Measurements from ENCODE around the gene AJUBA.
"Not testable (repeated sequence)": the region's sequence is repeated elsewhere in the genome, so short reads cannot be mapped to it uniquely, and the experiment has no call there.

The AJUBA gene

DNA sequence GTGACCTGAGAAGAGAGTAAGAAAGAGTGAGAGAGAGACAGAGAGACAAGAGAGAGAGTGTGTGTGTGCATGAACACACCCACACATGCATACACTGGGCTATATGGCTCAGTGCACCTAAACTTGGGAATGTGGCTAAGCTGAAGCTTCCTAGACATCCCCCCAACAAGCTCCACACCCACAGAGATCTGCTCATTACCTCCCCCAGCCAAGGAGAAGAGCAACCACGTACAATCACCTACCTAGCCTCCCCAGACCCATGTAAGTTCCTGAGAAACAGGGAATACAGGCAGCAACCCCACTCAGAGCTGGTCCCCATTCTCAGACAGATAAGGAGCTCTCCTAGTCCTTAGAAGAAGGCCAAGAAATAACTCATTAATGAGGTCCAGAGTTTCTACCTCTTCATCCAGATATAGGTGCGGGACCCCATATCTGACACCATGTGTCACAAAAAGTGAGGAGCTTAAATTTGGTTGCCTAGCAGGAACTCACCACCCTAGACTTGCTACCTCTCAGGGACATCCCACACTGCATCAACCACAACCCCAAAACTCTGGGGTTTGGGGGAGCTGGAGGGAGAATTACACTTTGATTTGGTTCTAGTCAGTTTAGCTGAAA lies 9.9 kb downstream of the AJUBA start:
- H3K36me3 ChIP-seq (ENCODE audit: insufficient read depth, low read length), result peaks cover 23% of the 10 kb centered on the region; the same call in 1 of the 2 replicates
- peaks cover 13% of the 10 kb centered on the region for H3K79me2 ChIP-seq (ENCODE audit: control insufficient read depth, insufficient read depth, low read length, unreplicated experiment)
- no peaks in the 10 kb centered on the region for H3K27me3 ChIP-seq (ENCODE audit: insufficient read depth, low read length)
- peaks cover 38% of the 10 kb centered on the region for H3K4me1 ChIP-seq (ENCODE audit: control insufficient read depth, insufficient read depth, low read length, unreplicated experiment)
- H3K4me3 ChIP-seq (ENCODE audit: low read depth, low read length), result no peak overlapping the region
- no peak overlapping the region for H2AFZ ChIP-seq (ENCODE audit: low read length, unreplicated experiment)
- no peak overlapping the region for H3K27ac ChIP-seq (ENCODE audit: low read depth, low read length)

- peaks cover under 1% of the 10 kb centered on the region for H3K79me2 ChIP-seq (ENCODE audit: control insufficient read depth, insufficient read depth, low read length, unreplicated experiment)
- H2AFZ ChIP-seq (ENCODE audit: low read length, unreplicated experiment), result no peak overlapping the region
- no peak overlapping the region for H3K4me3 ChIP-seq (ENCODE audit: low read depth, low read length)
- H3K27me3 ChIP-seq (ENCODE audit: insufficient read depth, low read length), result no peaks in the 10 kb centered on the region
- H3K27ac ChIP-seq (ENCODE audit: low read depth, low read length), result no peak overlapping the region
- H3K36me3 ChIP-seq (ENCODE audit: insufficient read depth, low read length), result peaks cover 23% of the 10 kb centered on the region; the same call in 1 of the 2 replicates
- H3K4me1 ChIP-seq (ENCODE audit: control insufficient read depth, insufficient read depth, low read length, unreplicated experiment), result peaks cover 25% of the 10 kb centered on the region
Observed at GRCh38 chr14:22971152-22971551, 11.2 kb downstream of the AJUBA start.

DNA sequence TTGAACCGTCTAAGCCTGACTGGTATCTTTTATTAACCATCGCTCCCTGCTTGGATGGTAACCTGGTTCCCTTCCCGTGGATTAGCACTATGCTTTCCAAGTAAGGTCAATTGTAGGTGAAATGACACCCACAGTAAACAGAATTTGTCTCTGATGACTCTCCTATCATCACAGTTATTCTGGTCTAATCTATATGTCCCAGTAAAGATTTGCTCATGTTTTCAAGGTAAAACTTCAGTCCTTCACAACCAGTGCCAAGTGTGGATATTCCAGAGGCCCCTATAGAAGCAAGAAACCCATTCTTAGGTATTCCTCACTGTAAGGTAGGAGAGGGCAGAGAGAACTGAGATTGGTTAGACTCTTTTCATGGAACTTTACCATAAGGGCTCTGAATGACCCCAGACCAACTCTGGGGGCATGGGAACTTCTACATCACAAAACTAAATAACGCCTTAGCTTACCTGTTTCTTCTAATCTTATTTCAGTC lies 15.5 kb downstream of the AJUBA start:
- Histone ChIP-seq H2AFZ (ENCODE audit: low read length, unreplicated experiment) (no peak overlapping the region), H3K79me2 (ENCODE audit: control insufficient read depth, insufficient read depth, low read length, unreplicated experiment) (no peaks in the 10 kb centered on the region), H3K27ac (ENCODE audit: low read depth, low read length) (no peak overlapping the region), H3K4me3 (ENCODE audit: low read depth, low read length) (no peak overlapping the region), H3K4me1 (ENCODE audit: control insufficient read depth, insufficient read depth, low read length, unreplicated experiment) (no peaks in the 10 kb centered on the region), H3K36me3 (ENCODE audit: insufficient read depth, low read length) (peaks cover 11% of the 10 kb centered on the region; the same call in 1 of the 2 replicates), H3K27me3 (ENCODE audit: insufficient read depth, low read length) (no peaks in the 10 kb centered on the region)

GRCh38 chr14:22965916-22966782 lies 16.2 kb downstream of the AJUBA start:
- H2AFZ ChIP-seq (ENCODE audit: low read length, unreplicated experiment); H3K4me3 ChIP-seq (ENCODE audit: low read depth, low read length): not testable (repeated sequence)

GRCh38 chr14:22962061-22962676 lies 20.2 kb downstream of the AJUBA start:
- no peaks in the 10 kb centered on the region for H3K4me1 ChIP-seq (ENCODE audit: control insufficient read depth, insufficient read depth, low read length, unreplicated experiment)
- H3K27me3 ChIP-seq (ENCODE audit: insufficient read depth, low read length), result no peaks in the 10 kb centered on the region
- H3K79me2 ChIP-seq (ENCODE audit: control insufficient read depth, insufficient read depth, low read length, unreplicated experiment), result no peaks in the 10 kb centered on the region
- no peak overlapping the region for H3K4me3 ChIP-seq (ENCODE audit: low read depth, low read length)
- H3K27ac ChIP-seq (ENCODE audit: low read depth, low read length), result no peak overlapping the region
- no peak overlapping the region for H2AFZ ChIP-seq (ENCODE audit: low read length, unreplicated experiment)
- no peaks in the 10 kb centered on the region for H3K36me3 ChIP-seq (ENCODE audit: insufficient read depth, low read length)

More at GRCh38 chr14:22965916-22966782, 16.2 kb downstream of the AJUBA start:
- H3K79me2 ChIP-seq (ENCODE audit: control insufficient read depth, insufficient read depth, low read length, unreplicated experiment); H3K27me3 ChIP-seq (ENCODE audit: insufficient read depth, low read length); H3K36me3 ChIP-seq (ENCODE audit: insufficient read depth, low read length); H3K27ac ChIP-seq (ENCODE audit: low read depth, low read length); H3K4me1 ChIP-seq (ENCODE audit: control insufficient read depth, insufficient read depth, low read length, unreplicated experiment): not testable (repeated sequence)

GRCh38 chr14:22955702-22956569 lies 26.4 kb downstream of the AJUBA start:
- peaks cover 13% of the 10 kb centered on the region for H3K79me2 ChIP-seq (ENCODE audit: control insufficient read depth, insufficient read depth, low read length, unreplicated experiment)
- H3K36me3 ChIP-seq (ENCODE audit: insufficient read depth, low read length), result peaks cover 18% of the 10 kb centered on the region
- peak overlapping the region; percentile 94 for H2AFZ ChIP-seq (ENCODE audit: low read length, unreplicated experiment)
- peaks cover 10% of the 10 kb centered on the region for H3K4me1 ChIP-seq (ENCODE audit: control insufficient read depth, insufficient read depth, low read length, unreplicated experiment)
- no peaks in the 10 kb centered on the region for H3K27me3 ChIP-seq (ENCODE audit: insufficient read depth, low read length)
- peak overlapping the region; percentile 84 for H3K4me3 ChIP-seq (ENCODE audit: low read depth, low read length)
- H3K27ac ChIP-seq (ENCODE audit: low read depth, low read length), result peak overlapping the region; percentile 87

DNA sequence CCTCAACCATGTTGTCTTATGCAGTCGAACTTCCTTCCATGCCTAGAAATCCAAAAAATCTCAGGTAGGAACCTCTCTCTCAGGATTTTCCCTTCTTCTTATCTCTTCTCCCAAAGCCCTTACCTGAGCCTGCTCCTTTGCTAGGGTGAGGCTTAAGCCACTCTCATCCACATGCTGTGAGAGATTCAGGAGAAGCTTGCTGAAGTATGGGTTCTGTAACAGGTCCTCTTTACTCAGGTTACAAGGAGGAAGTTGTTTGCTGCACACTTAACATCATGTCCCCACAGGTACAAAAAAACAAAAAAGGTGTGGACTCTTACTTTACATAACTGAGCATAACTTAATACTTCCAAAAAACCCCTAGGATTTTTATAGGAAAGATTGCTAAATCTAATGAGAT lies 29.9 kb downstream of the AJUBA start:
- Histone ChIP-seq H3K79me2 (ENCODE audit: control insufficient read depth, insufficient read depth, low read length, unreplicated experiment) (peaks cover 13% of the 10 kb centered on the region), H3K27ac (ENCODE audit: low read depth, low read length) (no peak overlapping the region), H3K27me3 (ENCODE audit: insufficient read depth, low read length) (no peaks in the 10 kb centered on the region), H3K36me3 (ENCODE audit: insufficient read depth, low read length) (peaks cover 28% of the 10 kb centered on the region), H3K4me1 (ENCODE audit: control insufficient read depth, insufficient read depth, low read length, unreplicated experiment) (peaks cover 10% of the 10 kb centered on the region), H2AFZ (ENCODE audit: low read length, unreplicated experiment) (no peak overlapping the region), H3K4me3 (ENCODE audit: low read depth, low read length) (no peak overlapping the region)

- Histone ChIP-seq H3K79me2 (ENCODE audit: control insufficient read depth, insufficient read depth, low read length, unreplicated experiment) (peaks cover 13% of the 10 kb centered on the region), H3K4me1 (ENCODE audit: control insufficient read depth, insufficient read depth, low read length, unreplicated experiment) (peaks cover 10% of the 10 kb centered on the region), H3K36me3 (ENCODE audit: insufficient read depth, low read length) (peaks cover 31% of the 10 kb centered on the region)
- not testable (repeated sequence) for H2AFZ ChIP-seq (ENCODE audit: low read length, unreplicated experiment); H3K27me3 ChIP-seq (ENCODE audit: insufficient read depth, low read length); H3K4me3 ChIP-seq (ENCODE audit: low read depth, low read length); H3K27ac ChIP-seq (ENCODE audit: low read depth, low read length)
Observed at GRCh38 chr14:22951795-22952194, 30.6 kb downstream of the AJUBA start.

- H3K4me1 ChIP-seq (ENCODE audit: control insufficient read depth, insufficient read depth, low read length, unreplicated experiment), result no peaks in the 10 kb centered on the region
- H3K4me3 ChIP-seq (ENCODE audit: low read depth, low read length), result no peak overlapping the region
- H2AFZ ChIP-seq (ENCODE audit: low read length, unreplicated experiment), result no peak overlapping the region
- H3K27me3 ChIP-seq (ENCODE audit: insufficient read depth, low read length), result no peaks in the 10 kb centered on the region
- no peak overlapping the region for H3K27ac ChIP-seq (ENCODE audit: low read depth, low read length)
- no peaks in the 10 kb centered on the region for H3K79me2 ChIP-seq (ENCODE audit: control insufficient read depth, insufficient read depth, low read length, unreplicated experiment)
- H3K36me3 ChIP-seq (ENCODE audit: insufficient read depth, low read length), result peaks cover 19% of the 10 kb centered on the region; the same call in 1 of the 2 replicates
Observed at GRCh38 chr14:22945642-22946041, 36.7 kb downstream of the AJUBA start.

- Histone ChIP-seq H2AFZ (ENCODE audit: low read length, unreplicated experiment) (no peak overlapping the region), H3K79me2 (ENCODE audit: control insufficient read depth, insufficient read depth, low read length, unreplicated experiment) (no peaks in the 10 kb centered on the region), H3K36me3 (ENCODE audit: insufficient read depth, low read length) (peaks cover 13% of the 10 kb centered on the region; the same call in 1 of the 2 replicates), H3K27me3 (ENCODE audit: insufficient read depth, low read length) (no peaks in the 10 kb centered on the region), H3K27ac (ENCODE audit: low read depth, low read length) (no peak overlapping the region), H3K4me1 (ENCODE audit: control insufficient read depth, insufficient read depth, low read length, unreplicated experiment) (no peaks in the 10 kb centered on the region), H3K4me3 (ENCODE audit: low read depth, low read length) (no peak overlapping the region)
Observed at GRCh38 chr14:22939684-22940083, 42.7 kb downstream of the AJUBA start.

Measured in ACC112 (cell line).